Ishikawa (cell line): ENCODE measurements around the gene CDH13.

Source experiments
- CEBPB ChIP-seq: IDR thresholded peaks from 2 replicates; pipeline ENCODE4 v1.6.1; 2012
- CREB1 ChIP-seq: IDR thresholded peaks from 2 replicates; pipeline ENCODE4 v1.6.1; 2012; ENCODE audit warnings: low read depth
- EGR1 ChIP-seq: IDR thresholded peaks from 2 replicates; pipeline ENCODE4 v1.6.1; 2012
- EP300 ChIP-seq: IDR thresholded peaks from 2 replicates; pipeline ENCODE4 v1.6.1; 2012; ENCODE audit warnings: borderline replicate concordance
- FOXM1 ChIP-seq: IDR thresholded peaks from 2 replicates; pipeline ENCODE4 v1.6.1; 2012; ENCODE audit warnings: low read depth, borderline replicate concordance
- MAX ChIP-seq: IDR thresholded peaks from 2 replicates; pipeline ENCODE4 v1.6.1; 2012
- TAF1 ChIP-seq: IDR thresholded peaks from 2 replicates; pipeline ENCODE4 v1.6.1; 2012; ENCODE audit warnings: low read depth, mild to moderate bottlenecking
- TCF12 ChIP-seq: IDR thresholded peaks from 2 replicates; pipeline ENCODE4 v1.6.1; 2012; ENCODE audit warnings: low read depth
- TEAD4 ChIP-seq: IDR thresholded peaks from 2 replicates; pipeline ENCODE4 v1.6.1; 2012
- ZBTB7A ChIP-seq: IDR thresholded peaks from 2 replicates; pipeline ENCODE4 v1.6.1; 2012; ENCODE audit warnings: low read depth

DNA sequence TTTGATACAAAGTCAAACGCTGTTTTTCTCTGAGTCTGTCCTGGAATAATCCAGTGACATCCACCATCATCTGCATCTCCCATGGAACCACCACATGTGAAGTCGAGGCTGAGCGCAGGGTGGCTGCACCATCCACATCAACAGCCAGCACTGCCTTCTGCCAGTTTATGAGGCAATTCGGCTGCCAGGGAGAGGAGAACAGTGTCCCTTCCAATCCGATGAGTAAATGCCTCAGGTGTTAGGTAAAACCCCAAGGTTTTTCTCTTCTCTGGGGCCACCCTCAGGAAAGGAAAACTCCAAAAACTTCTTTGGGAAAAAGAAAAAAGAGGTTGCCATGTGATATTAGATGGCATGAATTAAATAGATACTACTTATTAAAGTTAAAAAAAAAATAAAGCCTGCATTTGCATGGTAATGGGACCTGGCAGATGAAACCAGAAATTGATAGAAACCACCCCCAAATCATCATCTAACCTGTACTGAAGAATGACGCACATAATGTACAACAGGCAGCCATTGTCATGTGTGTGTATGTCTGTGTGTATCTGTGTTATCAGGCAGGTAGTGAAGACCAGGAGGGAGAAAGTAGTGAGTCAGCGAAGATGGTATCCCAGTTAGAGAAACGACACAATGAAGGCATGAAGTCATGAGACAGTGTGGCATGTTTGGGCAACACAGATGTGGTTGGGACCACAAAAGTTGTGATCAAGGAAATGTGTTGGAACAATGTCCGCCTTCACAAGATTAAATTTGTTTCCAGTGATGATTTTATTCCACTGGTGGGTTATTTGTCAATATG, 478.7 kb downstream of the CDH13 start:
- TF ChIP-seq EP300: no peak
- no peak for TF ChIP-seq TAF1
- TF ChIP-seq CREB1: no peak
- no peak for TF ChIP-seq CEBPB
- TF ChIP-seq EGR1: no peak
- TF ChIP-seq MAX: no peak
- TF ChIP-seq TEAD4: no peak
- no peak for TF ChIP-seq TCF12
- TF ChIP-seq ZBTB7A: no peak
- TF ChIP-seq FOXM1: no peak
